Upper lobe of left lung (tissue), 4 donors: ENCODE data around the gene HNRNPC.

ENCODE experiments used
- CTCF ChIP-seq, 6 experiments: fragments of 450-650 bp in 4 of 6; fragments of 200-600 bp in 2 of 6; sonication (generic) in 2 of 6; IDR thresholded peaks; one replicate each; pipeline ENCODE4 v1.5.1; 2016 to 2019; ENCODE audit warnings: antibody characterized with exemption in 6 of 6
- EP300 ChIP-seq, 4 donors: sonication (generic); formaldehyde crosslinking; IDR thresholded peaks; one replicate each; pipeline ENCODE4 v1.5.1; 2017; ENCODE audit warnings: antibody characterized with exemption in 4 of 4, control low read depth in 2 of 4
- POLR2A ChIP-seq, 4 donors: fragments of 450-650 bp; IDR thresholded peaks; one replicate each; pipeline ENCODE4 v1.5.1; 2016 to 2017; ENCODE audit warnings: antibody characterized with exemption in 4 of 4, mild to moderate bottlenecking in 2 of 4

DNA sequence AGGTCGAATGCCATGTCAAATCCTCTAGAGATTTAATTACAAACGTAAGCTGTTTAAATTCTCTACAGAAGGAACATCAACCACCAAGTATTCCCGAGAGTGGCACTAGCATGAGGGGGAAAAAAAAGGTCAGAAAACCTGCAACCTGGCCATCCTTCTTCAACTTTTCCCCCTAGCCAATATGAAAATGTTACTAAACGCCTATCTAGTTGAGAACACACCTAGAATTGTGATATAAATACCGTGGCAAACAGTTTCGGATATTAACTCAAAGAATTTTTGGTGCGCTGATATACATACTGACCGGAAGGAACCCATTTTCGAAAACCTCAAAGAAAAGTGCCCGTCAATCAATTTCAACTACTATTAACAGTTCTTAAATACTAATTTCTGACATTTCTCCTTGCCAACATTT lies 1.8 kb downstream of the HNRNPC start:
- TF ChIP-seq CTCF (IDR thresholded peaks at IDR 0.05) (no peak), EP300 (IDR thresholded peaks at IDR 0.05) (no peak), POLR2A (IDR thresholded peaks at IDR 0.05) (no peak)
